Measurements from ENCODE around the gene TEX52. TPM values are rescaled to one million over a fixed set of nuclear protein-coding genes. Genes with fewer than 3 reads are reported as not detected.

Gene TEX52
- total and polyA plus RNA-seq, 2 experiments from 2014 or later, result not detected

GRCh38 chr12:2835691-2836403, 21.0 kb downstream of the TEX52 start (continued):
- TF ChIP-seq ZNF462 (CRISPR knock-in tag; IDR thresholded peaks at IDR 0.05) (no peak), ETS1 (IDR thresholded peaks at IDR 0.05) (no peak), STAT1 (IDR thresholded peaks at IDR 0.05; ENCODE audit: unreplicated experiment) (no peak), NANOG (IDR thresholded peaks at IDR 0.05; ENCODE audit: borderline replicate concordance) (no peak), CREB1 (CRISPR knock-in tag; IDR thresholded peaks at IDR 0.05; ENCODE audit: low read depth) (no peak), ZNF331 (CRISPR knock-in tag; IDR thresholded peaks at IDR 0.05; ENCODE audit: low read depth) (no peak), EZH2 (IDR thresholded peaks at IDR 0.05; ENCODE audit: low read depth, unreplicated experiment) (no peak)

All from GM23338 (cell line).